ENCODE measurements around the gene NAA50. TPM values are rescaled to one million over a fixed set of nuclear protein-coding genes. Genes with fewer than 3 reads are reported as not detected.

Gene NAA50
- total RNA-seq (2014; rRNA removed; shearing (Covaris generic)) = 284 and 420 TPM in 2 replicates

DNA sequence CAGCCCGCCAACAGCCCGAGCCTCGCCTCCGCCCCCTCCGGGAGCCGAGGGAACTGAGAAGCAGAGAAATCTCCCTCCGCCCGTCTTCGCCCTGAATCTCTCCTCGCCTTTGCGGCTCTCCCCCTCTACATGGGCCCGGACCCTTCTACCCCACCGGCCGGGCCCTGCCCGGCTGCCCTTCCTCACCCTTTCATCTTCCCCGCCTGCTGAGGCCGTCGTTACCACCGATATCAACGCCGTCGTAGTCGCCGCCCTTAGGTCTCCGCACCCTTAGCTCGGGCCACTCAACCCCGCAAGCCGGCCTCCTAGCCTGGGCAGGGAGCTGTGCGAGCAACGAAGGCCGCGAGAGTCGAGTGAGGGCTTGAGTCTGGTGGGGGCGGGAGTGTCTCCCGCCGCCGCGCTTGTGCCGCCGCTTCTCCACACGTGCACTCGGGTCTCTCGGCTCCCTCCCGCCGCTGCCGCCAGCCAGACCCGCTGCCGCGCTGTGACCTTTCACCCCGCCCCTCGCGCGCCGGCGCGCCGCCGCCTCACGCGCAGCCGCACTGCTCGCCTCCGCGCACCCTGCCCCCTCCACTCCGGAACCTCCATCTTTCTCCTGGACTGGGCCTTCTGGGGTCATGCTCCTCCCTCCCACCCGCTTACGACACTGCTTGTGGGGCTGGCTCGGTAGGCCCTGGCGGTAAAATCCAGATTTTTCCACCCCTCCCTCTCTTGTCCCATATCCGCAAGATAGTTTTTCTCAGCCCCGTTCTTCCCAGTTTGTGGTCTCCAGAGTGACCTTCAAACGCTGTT is at the start of gene NAA50:
TSS of gene NAA50 (minus strand) at position 494 of the 792 bp plus-strand sequence. CDS start at position 194, 300 bp downstream.
- DNase-seq (ENCODE audit: low read depth) = peak; percentile 96

DNA sequence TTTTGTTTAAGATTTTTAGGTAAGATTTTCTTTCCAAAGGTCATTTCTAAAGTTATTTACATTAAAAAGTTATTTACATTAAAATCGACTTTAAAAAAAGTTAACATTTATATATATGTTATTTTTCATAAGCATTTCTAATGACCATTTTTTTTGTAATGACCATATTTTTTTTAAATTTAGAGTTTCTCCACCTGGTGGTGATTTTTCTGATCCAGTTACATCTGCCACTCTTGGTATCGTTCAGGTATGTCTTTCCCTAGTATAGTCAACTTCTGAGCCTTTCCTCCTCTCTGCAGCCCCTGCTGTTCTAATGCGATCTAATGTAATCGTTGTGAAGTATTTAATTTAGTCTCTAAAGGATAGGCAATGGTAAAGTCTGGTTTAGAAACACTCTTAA is 49.6 kb upstream of the NAA50 start:
- no peak for DNase-seq (ENCODE audit: low read depth)

DNA sequence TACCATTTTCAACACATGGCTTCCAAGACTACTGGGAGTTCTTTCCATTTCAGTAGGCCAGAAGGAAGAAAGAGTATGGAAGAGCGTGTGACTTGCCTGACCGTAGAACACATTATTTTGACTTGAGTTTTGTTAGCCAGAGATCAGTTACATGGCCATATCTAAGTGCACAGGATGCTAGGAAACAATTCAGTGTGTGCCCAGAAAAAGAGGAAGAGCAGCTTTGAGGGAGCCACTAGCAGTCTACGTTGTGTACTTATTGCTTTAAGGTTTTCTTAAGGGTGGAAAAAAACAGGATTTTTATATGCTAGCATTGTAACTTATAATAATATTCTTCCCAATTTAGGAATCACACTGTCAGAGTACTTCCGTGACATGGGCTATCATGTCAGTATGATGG is 48.5 kb upstream of the NAA50 start:
- DNase-seq (ENCODE audit: low read depth) = no peak

DNA sequence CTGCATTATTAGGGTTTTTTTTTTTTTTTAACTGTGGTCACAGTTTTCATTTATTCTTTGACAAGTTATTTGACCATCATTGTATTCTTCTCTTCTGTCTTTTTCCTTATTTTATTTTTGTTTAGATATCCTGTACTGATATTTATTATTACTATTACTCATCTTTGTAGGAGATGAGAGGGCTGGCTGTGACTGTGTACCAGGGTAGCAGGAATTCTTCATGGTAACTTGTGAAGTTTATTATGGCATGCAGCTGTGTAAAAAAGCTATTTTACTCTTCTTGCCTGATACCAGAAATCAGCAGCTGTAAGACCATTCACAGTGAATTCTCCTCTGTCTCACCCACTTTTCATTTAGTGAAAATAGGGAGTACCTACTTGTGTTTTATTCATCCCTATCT is 45.3 kb upstream of the NAA50 start:
- no peak for DNase-seq (ENCODE audit: low read depth)

DNA sequence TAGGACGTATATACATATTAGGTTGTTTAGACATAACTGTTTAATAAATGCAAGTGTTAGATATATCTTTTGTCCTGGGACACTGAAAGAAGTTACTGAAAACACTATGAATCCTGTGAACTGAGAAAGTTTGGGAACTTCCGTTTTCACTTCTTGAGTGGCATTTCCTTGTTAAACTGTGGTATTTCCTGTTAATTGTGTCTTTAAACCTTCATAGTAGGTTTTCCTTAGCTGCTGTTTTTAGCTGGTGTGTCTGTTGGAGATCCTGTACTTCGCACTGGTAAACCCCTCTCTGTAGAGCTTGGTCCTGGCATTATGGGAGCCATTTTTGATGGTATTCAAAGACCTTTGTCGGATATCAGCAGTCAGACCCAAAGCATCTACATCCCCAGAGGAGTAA is 37.9 kb upstream of the NAA50 start:
- DNase-seq (ENCODE audit: low read depth) = peak; percentile 2

DNA sequence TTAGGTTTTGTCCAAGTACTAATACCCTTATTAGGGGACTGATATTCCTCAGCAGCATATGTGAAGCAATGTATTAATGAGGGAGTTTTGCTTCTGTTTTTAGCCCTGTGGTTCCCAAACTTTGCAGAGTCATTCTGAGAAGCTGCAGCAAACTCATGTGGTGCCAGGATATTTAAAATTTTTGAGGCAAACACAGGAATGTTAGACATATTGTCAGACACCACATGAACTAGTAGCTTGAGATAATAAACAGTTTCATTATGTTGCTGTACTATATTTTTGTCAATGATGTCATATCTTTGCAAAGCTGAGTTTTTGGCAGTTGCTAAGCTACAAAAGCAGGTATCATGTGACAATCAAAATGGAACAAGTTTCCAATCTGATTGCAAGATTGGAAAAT is 37.4 kb upstream of the NAA50 start:
- peak; percentile 74 for DNase-seq (ENCODE audit: low read depth)

DNA sequence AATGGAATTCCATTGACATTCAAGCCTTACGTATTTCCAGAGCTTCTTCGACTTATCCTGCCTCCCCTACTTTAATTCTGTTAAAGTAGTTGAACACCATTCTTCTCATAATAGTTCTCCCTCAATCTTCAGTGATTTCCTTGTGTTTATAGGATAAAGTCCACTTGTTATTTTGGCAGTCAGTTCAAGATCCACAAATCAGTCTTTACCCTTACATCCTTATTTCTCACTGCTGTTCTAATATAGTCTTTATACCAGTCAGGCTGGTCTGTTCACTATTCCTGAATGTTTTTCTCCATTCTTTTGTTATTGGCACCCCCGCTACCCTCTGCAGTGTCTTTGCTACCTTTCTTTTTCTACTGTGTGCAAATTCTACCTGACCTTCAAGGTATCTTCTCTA is 30.5 kb upstream of the NAA50 start:
- no peak for DNase-seq (ENCODE audit: low read depth)

DNA sequence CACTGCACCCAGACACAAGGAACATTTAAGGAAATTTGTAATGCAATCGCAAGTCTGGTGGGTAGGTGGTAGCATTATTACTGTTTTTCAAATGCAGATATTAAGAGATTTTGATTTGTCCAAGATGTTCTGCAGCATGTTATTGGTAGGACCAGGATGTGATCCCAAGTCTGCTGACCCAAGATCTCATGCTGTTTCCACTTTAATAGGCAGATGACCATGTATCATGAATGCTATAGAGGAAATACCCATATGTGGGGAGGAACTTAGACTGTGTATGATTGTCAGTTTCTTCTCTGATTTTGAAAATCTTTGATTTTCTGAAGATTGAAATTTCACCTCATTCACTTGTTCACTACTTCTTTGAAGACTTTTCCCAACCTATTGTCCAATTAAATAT is 29.5 kb upstream of the NAA50 start:
- no peak for DNase-seq (ENCODE audit: low read depth)

DNA sequence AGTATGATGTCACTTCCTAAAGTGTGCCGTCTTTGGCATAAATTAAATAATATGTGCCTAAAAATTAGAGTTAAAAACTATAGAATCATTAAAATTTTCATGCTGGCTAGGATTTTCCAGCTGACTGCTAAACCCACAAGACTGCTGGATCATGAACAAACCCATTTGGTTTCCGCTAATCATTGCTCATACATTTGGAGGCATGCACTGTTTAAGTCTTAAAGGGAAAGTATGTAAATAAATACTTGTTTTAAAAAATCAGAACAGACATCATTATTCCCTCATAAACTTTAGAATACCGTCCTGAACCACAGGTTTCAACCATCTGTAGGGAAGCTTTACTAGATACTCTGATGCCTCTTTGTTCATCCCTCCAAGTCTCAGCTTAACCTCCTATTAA is 27.3 kb upstream of the NAA50 start:
- peak; percentile 13 for DNase-seq (ENCODE audit: low read depth)

DNA sequence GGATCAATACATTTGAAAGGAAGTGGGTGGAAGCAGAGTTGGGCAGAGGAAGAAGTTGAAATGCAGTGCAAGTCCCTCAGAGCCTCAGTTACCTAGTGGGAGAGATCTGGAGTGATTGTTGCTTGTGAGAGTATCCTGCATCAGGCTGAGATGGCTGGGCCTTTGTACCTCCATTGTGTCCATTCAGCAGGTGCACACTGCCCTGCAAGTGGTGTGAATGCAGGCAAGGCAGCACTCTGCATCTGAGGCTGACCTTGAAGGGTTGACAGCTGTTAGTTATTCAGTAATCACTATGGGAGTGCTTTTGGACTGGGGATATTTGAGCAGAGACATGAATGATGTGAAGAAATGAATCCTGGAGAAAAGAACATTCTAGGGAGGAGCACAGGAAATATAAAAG is 25.9 kb upstream of the NAA50 start:
- DNase-seq (ENCODE audit: low read depth) = no peak

DNA sequence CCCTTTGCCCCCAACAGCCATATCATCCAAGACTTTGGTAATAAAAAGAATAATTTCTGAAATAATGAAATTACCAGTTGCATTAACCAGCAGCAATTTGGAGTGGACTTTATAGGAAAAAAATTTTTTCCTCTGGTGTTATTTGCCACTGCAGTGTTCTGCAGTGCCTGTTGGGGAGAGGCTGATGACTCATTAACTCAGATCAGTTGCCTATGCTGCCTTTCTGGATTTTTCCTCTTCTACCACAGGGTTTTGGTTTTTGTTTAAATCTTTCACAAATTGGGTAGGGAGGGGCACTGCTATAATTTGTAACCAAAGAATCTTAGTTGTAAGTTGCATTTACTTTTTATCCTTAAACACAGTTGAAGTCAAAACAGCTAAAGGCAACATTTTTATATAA is 23.5 kb upstream of the NAA50 start:
- peak; percentile 15 for DNase-seq (ENCODE audit: low read depth)

DNA sequence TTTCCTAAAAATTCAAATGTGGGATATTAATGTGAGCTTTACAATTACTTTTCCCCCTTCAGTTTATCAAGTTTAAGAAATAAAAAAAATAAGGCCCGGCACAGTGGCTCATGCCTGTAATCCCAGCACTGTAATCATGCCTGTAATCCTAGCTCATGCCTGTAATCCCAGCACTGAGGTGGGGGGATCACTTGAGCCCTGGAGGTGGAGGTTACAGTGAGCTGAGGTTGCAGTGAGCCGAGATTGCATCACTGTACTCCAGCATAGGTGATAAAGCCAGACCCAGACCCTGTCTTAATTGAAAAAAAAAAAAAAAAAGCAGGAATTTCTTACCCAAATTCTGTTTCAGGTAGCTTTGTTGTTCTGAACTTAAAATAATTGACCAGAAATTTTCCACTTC is 18.6 kb upstream of the NAA50 start:
- no peak for DNase-seq (ENCODE audit: low read depth)

DNA sequence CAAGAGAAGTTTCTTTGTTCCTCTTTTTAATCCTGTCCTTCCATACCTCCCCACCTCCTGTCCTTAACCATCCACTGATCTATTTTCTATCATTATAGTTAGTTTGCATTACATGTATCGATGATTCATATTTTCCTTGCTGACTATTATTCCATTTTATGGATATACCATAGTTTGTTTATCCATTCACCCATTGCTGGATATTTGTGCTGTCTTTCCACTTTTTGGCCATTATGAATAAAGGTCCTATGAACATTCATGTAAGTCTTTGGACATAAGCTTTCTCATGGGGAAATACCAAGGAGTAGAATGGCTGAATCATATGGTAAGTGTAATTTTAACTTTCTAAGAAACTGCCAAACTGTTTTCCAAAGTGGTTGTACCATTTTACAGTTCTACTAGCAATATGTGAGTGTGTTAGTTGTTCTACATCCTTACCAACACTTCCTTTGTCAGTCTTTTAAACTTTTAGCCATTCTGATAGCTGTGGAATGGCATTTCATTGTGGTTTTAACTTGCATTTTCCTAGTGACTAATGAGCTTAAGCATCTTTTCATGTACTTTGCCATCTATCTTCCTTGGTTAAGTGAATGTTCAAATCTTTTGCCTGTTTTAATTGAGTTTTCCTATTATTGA is 12.5 kb upstream of the NAA50 start:
- peak; percentile 14 for DNase-seq (ENCODE audit: low read depth)

DNA sequence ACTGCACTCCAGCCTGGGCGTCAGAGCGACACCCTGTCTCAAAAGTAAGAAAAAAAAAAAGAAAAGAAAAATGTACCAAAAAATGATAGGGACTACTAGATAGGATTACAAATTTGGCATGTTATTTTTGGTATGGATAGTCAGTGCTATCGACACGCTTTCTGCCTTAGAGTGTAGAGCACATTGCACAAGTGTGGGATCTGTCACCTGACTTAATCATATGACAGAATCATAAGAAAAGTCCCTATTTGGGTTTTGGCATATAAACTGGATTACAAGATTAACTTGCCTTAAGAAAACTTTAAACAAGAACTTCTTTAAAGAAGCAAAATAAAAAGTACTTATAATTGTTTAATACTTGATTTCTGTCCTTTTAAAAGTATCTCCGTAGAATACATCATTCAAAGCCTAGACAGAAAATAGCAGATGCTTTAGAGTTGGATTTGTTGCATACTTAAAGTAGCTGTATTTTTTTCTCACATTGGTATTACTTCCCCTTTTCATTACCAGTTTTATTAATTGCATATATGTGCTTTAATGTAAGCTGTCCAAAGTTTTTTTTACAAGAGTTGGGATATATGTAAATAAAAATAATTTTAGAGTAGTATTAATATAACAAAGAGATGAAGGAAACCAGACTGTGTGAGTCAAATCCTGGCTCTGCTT is 8.6 kb upstream of the NAA50 start:
- DNase-seq (ENCODE audit: low read depth) = no peak

DNA sequence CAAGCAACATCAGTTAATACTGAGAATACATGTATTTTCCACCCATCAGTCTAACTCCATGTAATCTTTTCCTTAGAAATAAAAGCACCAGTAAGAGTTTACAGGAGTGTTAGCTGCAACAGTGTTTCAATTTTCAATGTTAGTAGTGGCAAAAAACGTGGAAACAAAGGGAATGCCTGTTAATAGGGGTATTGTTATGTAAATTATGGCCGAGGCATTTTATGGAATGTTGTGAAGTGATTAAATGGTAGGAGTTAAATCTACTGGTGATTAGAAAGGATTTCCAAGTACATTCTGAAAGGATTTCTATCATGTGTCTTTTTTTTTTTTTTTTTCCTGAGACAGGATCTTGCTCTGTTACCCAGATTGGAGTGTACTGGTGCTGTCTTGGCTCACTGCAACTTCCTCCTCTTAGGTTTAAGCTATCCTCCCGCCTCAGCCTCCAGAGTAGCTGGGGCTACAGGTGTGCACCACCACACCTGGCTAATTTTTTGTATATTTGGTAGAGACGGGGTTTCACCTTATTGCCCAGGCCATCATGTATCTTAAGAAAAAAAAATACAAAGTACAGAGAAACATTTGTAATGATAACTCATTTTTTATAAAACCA is 7.4 kb upstream of the NAA50 start:
- no peak for DNase-seq (ENCODE audit: low read depth)

DNA sequence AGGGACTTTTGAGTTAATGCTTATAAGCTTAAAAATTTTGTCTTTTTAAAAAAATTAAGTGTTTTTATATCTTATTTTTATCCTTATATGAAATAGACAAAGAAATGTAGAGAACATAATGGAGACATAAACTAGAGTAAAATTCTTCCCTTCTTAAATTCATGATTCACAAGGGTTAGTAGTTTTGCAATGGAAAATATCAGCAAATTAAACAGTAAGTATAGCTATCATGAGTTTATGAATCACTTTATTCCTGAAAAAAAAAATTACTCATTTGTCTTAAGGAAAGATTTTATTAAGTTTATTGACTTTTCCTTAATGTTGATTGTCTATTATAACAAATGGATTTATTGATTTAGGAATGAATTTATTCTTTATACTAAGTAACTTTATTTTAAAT is 5.1 kb upstream of the NAA50 start:
- DNase-seq (ENCODE audit: low read depth) = no peak

DNA sequence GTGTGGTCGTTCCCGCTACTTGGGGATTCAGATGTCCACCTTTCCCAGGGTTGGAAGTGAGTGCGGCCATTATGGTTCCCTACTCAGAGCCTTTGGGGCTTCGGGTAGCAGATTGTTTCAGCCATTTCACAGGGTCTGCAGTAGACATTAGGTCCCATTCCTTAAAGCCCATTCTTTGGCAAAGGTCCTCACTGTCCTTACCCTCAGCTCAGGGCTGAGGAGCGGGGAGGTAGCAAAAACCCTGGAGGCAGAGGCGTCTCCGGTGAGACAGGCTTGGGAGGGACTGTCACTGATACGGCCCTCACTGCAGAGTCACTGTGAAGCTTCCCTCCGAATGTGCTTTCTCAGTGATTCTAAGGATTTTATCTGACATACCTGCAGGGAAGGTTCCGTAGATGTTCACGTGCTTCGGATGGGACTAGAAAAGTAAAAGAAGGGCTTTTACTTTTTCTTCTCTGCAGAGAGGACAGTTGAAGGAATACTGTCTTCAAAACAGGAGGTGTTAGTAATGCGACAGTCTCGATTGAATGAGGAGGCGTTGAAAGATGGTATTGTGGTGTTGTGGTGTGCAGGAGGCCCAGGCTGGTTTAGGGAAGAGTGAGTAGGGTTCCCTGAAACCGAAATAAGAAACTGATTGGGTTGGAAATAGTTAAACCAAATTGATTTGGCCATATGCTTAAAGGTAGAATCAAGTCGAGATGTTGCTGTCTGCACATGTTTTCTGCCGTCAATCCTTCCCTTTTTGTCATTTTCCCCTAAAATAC is 1.4 kb upstream of the NAA50 start:
- peak; percentile 10 for DNase-seq (ENCODE audit: low read depth)

DNA sequence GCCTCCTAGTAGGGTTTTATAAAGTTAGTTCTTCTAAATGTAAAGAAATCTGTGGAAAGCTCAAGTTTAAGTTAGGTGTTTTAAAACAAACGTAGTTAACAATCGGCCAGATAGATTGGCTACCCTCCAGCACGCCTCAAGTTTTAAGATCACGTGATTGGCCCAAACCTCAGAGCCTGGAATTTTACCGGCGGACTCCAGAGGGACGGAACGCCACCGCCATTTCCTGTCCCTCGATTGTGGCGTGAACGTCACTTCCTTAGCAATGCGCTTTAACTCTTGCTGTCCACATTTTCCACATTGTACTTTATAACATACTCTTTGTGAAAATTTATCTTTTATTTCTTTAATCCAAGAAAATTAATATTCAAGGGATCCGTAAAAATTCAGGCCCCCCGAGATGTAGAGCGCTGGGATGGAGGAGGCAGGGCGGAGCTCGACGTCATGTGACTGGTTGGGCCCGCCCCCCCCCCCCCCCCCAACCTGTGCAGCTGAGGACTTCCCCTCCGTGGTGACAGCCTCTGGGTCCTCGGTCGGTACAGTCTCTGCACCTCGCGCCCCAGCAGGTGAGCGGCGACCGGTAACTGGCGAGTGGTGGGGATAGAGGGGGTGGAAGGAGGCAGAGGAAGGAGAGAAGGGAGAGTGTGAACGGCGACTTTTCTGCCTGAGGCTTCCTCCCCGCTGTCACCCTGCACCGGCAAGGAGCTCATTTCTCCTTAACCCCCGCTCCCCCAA is 666 bp upstream of the NAA50 start, which contains the start of gene ATP6V1A:
TSS of gene ATP6V1A (plus strand) at position 488 of the 735 bp plus-strand sequence. CDS start 31,719 bp downstream, outside the sequence.
- DNase-seq (ENCODE audit: low read depth) = peak; percentile 95

DNA sequence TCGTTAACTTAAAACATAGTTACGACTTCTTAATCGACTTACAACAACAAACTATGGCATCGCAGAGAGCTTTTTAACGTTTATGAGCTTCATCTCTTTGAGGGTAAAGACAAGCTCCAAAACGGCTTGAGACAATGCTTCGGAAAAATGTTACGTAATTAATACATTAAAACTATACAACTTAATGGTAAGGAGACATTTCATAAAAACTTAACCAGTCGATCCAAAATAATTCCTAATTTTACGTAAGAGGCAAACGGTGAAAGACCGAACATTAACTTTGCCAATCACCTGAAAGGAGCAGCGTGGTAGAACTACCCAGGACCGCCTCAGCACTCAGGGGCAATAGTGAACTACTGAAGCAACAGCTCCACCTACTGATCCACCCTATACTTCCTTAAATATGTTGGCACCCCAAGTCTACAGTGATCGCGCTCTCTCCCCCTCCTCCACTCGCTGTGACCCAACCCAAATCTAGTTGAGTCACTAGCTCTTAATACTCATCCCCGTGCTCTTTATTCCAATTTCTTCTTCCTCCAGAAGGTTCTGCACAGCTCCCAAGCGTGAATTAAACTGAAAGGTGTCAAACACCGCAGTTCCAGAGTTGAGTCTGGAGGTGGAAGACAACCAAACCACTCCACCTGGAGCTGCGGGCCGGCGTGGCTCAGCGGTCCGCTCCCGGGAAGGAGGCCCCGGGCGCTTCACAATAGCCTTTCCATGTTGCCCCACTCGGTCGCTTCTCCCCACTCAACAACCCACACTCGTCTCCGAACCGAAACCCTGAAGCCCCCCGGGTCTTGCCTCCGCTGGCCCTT is 901 bp downstream of the NAA50 start:
- peak; percentile 88 for DNase-seq (ENCODE audit: low read depth)

All from Daoy (cell line).